Subcutaneous adipose tissue (tissue), 4 donors: ENCODE measurements around the gene MCRIP1. TPM values are rescaled to one million over a fixed set of nuclear protein-coding genes. Genes with fewer than 3 reads are reported as not detected.

ENCODE experiments used
- total RNA-seq, 4 donors: library from RNA; depleted of rRNA; stranded (reverse); fragments of >200 nt; gene quantifications; one replicate each; pipeline ENCODE4 v1.1.0, GENCODE V29; 2016
- TF ChIP-seq, protein P1 (sequence below): fragments of 450-650 bp; IDR thresholded peaks from one replicate; pipeline ENCODE4 v1.5.1; 2016; ENCODE audit warnings: low read depth, mild to moderate bottlenecking, control low read depth, antibody characterized with exemption, moderate library complexity

The MCRIP1 gene
- total RNA-seq, 4 donors from 2014 or later: 26.6 to 78.7 (median 54.8) TPM

DNA sequence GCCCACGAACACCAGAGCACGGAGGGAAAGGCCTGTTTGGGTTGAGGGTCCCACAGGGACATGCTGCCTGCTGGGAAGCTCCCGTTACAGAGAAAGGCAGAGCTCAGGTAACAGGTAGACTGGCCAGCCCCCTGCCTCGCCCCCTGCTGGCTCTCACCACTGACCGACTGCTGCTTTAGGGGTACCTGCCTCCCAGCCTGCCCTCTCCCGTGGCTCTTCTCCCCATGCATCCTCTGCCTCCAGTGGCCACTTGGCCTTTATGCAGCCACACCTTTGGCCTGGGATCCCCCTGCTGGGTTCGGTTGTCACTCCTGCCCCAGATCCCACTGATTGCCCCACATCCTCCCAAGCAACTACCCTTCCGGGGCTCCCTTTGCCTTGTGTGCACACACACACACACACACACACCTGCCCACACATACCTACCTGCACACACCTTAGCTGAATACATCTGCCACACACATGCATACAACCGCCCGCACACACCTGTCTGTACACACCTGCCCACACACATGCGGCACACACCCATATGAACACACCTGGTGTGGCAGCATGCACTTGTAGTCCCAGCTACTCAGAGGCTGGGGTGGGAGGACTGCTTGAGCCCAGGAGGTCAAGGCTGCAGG is 7.1 kb downstream of the MCRIP1 start:
- TF ChIP-seq, protein P1, sequence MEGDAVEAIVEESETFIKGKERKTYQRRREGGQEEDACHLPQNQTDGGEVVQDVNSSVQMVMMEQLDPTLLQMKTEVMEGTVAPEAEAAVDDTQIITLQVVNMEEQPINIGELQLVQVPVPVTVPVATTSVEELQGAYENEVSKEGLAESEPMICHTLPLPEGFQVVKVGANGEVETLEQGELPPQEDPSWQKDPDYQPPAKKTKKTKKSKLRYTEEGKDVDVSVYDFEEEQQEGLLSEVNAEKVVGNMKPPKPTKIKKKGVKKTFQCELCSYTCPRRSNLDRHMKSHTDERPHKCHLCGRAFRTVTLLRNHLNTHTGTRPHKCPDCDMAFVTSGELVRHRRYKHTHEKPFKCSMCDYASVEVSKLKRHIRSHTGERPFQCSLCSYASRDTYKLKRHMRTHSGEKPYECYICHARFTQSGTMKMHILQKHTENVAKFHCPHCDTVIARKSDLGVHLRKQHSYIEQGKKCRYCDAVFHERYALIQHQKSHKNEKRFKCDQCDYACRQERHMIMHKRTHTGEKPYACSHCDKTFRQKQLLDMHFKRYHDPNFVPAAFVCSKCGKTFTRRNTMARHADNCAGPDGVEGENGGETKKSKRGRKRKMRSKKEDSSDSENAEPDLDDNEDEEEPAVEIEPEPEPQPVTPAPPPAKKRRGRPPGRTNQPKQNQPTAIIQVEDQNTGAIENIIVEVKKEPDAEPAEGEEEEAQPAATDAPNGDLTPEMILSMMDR: no peak

DNA sequence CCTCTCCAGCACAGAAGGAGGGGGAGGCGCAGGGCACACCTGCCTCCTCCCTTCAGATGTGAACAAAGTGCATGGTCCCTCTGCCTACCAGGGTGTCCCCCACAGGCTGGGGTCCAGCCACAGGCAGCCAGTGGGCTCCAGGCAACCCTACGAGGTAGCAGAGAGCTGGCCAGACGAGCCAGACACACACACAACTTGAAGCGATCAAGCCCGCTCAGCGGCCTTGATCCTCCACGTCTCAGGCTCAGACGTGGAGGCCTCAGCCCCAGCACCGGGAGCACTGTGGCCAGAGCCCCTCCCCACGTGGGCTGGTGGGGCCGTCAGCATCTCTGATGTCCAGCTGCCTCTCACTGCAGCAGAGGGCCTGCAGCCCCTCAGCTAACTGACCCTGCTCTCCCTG is 8.5 kb downstream of the MCRIP1 start:
- TF ChIP-seq, protein P1: no peak

DNA sequence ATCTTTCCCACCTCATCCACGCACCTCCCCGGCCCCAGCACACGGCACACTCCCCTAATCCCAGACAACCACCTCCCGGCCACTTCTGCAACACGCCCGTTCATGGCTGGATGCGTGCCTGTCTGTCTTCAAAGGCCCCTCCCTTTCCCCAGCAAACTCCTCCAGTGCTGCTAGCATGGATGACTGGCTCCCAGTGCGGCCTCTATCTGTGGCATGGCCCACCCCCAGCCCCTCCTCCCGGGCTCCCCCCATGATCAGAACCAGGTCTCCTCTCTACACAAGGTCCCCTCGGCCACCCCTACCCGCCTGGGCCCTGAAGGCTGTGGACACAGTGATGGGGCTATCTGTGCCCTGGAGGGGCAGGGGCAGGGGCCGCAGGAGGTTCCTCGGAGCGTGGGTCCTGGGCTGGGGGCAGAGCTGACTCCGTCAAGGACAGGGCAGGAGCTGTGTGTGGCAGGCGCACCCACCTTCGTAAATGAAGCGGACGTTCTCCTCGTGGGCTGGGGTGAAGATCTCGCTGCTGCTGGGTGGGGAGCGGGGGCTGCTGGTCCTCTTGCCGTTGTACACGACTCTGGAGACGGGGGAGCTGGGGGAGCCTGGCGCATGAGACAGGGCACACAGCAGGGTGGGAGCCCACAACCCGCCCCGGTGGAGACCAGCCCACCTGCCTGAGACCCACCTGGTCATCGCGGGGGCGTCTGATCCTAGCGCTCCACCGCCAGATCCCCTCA is 9.1 kb downstream of the MCRIP1 start:
- TF ChIP-seq, protein P1: no peak

DNA sequence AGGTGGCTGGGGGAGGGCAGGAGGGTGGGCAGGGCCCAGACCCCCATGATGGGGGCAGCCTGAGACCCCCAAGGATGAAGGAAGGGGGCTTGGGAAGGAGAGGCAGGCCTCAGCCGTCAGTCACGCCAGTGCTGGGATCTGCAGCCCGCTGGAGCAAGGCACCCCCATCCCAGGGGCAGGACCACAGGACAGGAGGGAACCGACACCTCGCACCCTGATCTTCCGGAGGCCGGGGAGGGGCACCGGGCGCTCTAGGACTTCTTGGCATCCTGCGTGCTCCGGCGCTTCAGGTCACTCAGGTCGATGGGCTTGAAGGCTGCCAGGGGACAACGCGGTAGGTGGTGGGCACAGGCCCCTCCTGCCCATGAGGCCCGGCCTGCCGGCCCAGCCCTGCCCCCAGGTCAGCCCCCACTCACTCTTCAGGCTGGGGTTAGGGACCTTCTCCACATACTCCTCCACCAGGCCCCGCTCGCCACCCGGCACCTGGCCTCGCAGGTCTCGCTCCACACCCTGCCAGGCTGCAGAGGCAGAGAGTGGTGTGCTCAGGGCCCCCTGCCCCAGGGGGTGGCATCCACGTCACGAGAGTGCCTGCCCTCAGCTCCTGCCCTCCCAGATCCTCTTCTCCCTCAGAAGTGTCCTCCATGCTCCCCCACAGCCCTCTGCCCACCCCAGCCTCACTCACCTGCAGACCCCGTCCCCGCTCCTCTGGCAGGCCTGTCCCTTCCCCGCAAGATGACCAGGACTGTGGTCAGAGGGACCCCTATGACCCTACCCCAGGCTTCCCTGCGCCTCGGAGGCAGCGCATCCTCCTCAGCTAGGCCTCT is 9.9 kb downstream of the MCRIP1 start:
- TF ChIP-seq, protein P1: no peak

DNA sequence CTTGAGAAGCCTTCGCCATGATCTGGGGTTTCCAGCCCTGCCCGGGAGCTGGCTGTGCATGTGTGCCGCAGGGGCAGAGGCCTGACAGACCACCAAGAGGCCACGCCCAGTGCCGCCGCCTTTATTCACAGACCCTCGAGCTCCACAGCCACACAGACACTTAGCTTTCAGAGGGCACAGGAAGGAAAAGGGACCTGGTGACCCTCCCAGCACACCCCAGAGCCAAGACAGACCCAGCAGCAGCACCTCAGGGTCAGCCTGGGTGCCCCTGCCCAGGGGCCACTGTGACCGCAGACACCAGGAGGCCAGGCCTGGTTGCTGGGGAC is 10.8 kb downstream of the MCRIP1 start:
- TF ChIP-seq, protein P1: no peak

DNA sequence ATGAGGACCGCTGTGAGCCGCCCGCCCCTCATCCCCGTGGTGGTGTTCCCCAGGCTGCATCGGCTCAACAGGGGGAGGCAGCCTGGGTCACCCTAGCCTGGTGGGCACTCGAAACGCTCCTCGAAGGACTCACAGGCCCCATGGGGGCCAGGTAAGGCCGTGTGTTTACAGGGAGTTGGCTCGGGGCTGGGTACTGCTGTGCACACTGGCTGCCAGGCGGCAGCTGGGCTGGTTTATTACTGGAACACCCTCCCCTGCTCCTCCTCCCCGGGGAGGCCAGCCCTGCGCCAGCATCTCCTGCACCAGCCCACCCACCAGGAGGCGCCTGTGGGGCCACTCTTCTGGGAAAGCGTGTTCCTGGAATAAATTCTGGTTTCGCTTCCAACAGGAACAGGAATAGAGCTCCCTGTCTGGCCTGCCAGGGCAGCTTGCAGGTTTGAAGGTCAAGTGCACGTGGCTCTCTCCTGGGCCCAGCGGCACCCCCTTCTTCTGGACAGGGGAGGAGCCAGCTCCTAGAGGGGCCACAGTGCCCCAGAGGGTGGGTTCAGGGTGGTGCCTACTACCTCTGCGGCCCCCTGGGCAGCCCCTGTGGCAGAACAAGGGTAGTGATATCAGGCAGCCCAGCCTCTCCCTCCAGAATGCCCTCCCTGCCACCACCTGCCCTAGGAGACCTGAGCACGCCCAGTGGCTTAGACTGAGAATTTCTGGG is 11.3 kb downstream of the MCRIP1 start:
- TF ChIP-seq, protein P1: no peak

DNA sequence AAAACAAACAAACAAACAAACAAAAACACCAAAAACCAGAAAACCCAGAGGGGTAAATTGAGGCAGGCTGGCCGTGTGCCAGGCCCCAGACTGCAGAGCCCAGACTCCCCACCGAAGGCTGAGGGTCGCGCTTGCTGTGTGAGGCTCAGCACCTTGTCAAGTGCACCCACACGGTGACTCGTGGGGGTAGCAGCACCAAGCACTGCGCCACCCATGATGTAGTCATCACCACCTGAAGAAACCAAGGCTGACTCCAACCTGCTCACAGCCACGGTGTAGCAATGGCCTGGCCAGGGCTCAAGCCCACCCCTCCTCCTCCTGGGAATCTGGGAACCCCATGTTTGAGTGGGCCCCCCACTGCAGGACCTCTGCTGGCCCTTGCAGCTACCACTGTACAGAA is 11.9 kb downstream of the MCRIP1 start:
- TF ChIP-seq, protein P1: no peak
